ENCODE measurements around the gene SOST.

DNA sequence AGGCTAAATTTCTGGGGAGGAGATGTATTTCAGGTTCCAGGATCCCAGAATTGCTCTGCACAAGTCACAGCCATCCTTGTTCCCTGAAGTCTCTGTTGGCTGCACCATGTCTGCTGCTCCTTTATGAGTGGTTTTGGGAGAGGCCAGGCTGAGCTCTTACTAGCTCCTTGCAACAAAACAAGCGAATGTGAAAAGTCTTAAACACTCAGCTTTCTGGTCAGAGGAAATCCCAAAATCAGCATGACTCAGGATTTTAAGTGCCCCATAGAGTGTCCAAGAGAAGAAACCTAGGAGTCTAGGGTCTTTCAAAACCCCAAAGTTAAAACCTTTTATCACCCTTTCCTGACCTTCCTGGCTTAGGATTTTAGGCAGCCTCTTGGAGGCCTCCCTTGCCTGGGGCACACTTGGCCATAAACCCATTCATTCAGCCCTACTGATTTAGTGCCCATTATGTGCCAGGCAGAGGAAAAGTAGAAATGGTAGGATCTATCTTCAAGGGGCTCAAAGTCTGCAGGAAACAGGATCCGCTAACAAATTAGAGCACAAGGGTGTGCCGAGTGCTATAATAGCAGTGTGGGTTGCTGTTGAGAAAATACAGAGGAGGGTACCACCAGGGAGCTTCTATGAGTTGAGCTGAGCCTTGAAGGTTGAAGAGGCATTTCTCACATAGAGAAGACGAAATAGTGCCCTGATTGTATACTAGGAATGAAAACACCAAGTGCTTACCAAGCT, 36.9 kb downstream of the SOST start:
- TF ChIP-seq POLR2AphosphoS5 (IDR thresholded peaks at IDR 0.05; ENCODE audit: low read depth, low read length) (no peak), SIN3A (IDR thresholded peaks at IDR 0.05; ENCODE audit: borderline replicate concordance, insufficient read depth, low read length) (no peak), TAF1 (IDR thresholded peaks at IDR 0.05; ENCODE audit: borderline replicate concordance, insufficient read depth, low read length) (no peak)
- TF ChIP-seq, protein P1, sequence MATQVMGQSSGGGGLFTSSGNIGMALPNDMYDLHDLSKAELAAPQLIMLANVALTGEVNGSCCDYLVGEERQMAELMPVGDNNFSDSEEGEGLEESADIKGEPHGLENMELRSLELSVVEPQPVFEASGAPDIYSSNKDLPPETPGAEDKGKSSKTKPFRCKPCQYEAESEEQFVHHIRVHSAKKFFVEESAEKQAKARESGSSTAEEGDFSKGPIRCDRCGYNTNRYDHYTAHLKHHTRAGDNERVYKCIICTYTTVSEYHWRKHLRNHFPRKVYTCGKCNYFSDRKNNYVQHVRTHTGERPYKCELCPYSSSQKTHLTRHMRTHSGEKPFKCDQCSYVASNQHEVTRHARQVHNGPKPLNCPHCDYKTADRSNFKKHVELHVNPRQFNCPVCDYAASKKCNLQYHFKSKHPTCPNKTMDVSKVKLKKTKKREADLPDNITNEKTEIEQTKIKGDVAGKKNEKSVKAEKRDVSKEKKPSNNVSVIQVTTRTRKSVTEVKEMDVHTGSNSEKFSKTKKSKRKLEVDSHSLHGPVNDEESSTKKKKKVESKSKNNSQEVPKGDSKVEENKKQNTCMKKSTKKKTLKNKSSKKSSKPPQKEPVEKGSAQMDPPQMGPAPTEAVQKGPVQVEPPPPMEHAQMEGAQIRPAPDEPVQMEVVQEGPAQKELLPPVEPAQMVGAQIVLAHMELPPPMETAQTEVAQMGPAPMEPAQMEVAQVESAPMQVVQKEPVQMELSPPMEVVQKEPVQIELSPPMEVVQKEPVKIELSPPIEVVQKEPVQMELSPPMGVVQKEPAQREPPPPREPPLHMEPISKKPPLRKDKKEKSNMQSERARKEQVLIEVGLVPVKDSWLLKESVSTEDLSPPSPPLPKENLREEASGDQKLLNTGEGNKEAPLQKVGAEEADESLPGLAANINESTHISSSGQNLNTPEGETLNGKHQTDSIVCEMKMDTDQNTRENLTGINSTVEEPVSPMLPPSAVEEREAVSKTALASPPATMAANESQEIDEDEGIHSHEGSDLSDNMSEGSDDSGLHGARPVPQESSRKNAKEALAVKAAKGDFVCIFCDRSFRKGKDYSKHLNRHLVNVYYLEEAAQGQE (IDR thresholded peaks at IDR 0.05; ENCODE audit: insufficient read depth in 1 of 2, low read depth in 2 of 2, low read length in 2 of 2) = no peak

Measured in PFSK-1 (cell line).